GM18520 (cell line): ENCODE results near the gene ZMYND10.

ENCODE experiments used
- ATAC-seq: cut with Tn5 transposase; IDR thresholded peaks from one replicate; pipeline ENCODE4 v1.9.1; 2021; ENCODE audit not compliant: unreplicated experiment

Gene ZMYND10

DNA sequence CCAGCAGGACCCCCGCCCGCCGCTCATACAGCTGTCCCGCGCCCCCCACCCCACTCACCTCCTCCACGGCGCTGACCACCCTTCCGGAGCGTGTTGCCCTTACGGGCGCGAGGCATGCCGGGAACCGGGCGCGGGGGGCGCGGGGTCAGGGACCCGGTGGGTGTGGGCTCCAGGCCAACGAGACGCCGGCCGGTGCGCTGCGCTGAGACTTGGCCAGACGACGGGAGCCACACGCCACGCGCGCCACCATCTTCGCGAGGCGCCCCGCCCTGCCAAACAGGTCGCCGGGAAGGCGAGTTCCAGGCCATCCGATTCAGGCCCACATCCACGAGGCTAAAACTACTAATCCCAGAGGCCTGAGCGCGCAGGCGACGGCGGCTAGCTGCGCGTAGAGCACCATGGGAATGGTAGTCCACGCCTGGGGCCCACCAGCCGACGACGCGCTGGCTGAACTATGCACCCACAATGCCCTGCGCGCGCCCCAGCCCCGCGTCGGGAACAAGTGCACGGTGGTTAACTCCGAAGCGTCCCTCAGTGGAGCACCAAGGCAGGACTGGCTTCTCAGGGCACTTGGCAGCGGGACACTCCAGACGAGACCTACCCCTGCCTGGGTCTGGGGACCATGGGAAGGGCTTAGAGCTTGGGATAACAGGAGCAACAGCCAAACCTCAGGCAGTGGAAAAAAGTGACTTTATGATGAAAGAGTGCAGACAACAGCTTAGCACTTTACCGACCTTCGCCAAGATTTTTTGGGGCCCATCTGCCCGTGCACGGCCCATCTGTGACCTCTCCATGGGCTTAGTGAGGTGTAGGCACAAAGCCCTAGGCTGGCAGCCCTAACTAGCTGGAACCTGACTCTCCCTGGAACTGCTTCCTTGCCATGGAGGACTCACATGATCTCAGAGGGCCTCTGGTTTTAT lies 53.1 kb downstream of the ZMYND10 start, which contains the start of gene IFRD2:
Gene IFRD2, minus strand, starts transcription at position 271 of the 920 bp plus-strand sequence. Its CDS starts 155 bp downstream, at position 116.
- peak; percentile 93 for ATAC-seq
